CD4-positive, alpha-beta memory T cell (primary cell): ENCODE results near the gene PGBD5. TPM values are rescaled to one million over a fixed set of nuclear protein-coding genes. Genes with fewer than 3 reads are reported as not detected.

Experiments used
- CTCF ChIA-PET: fragments of 350-600 bp; sonication (Branson Sonifier 250); formaldehyde crosslinking; loops from one replicate; lab custom pipeline; 2021; ENCODE audit warnings: inconsistent platforms; ENCODE audit not compliant: partially characterized antibody; lab: Charles Lee
- POLR2A ChIA-PET: fragments of 350-600 bp; sonication (Branson Sonifier 250); formaldehyde crosslinking; loops from one replicate; lab custom pipeline; 2021; ENCODE audit not compliant: partially characterized antibody; lab: Charles Lee
- DNase-seq, 5 donors: peaks; one replicate each; pipeline versions ENCODE4 v3.0.0 to v3.0.0-alpha.2; 2020 to 2022; ENCODE audit warnings: mixed read lengths in 1 of 5
- H3K27ac ChIP-seq: one replicate; pipeline ENCODE4 v1.7.0; 2013; ENCODE audit warnings: low read depth, low read length
- H3K27me3 ChIP-seq: 2 replicates; pipeline ENCODE4 v1.7.0; 2013; ENCODE audit warnings: mild to moderate bottlenecking, low read length, moderate library complexity; ENCODE audit not compliant: insufficient read depth
- H3K36me3 ChIP-seq: 2 replicates; pipeline ENCODE4 v1.7.0; 2013; ENCODE audit warnings: mild to moderate bottlenecking, low read length, moderate library complexity; ENCODE audit not compliant: insufficient read depth
- H3K4me1 ChIP-seq: 2 replicates; pipeline ENCODE4 v1.7.0; 2013; ENCODE audit warnings: mild to moderate bottlenecking, low read length, moderate library complexity; ENCODE audit not compliant: insufficient read depth
- H3K4me3 ChIP-seq, 2 donors: one replicate each; pipeline ENCODE4 v1.7.0; 2013; ENCODE audit warnings: low read length in 2 of 2, mild to moderate bottlenecking in 1 of 2
- H3K9me3 ChIP-seq, 2 donors: one replicate each; pipeline ENCODE4 v1.7.0; 2013; ENCODE audit warnings: low read length in 2 of 2, control low read depth in 1 of 2; ENCODE audit not compliant: control insufficient read depth in 1 of 2
- H3K27ac Mint-ChIP-seq, 7 donors: one replicate each; pipeline ENCODE4 v1.8.0; 2020 to 2021; ENCODE audit warnings: mixed read lengths in 7 of 7, mild to moderate bottlenecking in 6 of 7, inconsistent platforms in 3 of 7, moderate library complexity in 3 of 7
- H3K27me3 Mint-ChIP-seq, 2 donors: one replicate each; pipeline ENCODE4 v1.8.0; 2020 to 2021; ENCODE audit warnings: mixed read lengths in 2 of 2
- H3K36me3 Mint-ChIP-seq, 2 donors: one replicate each; pipeline ENCODE4 v1.8.0; 2020 to 2021; ENCODE audit warnings: mixed read lengths in 2 of 2, inconsistent platforms in 1 of 2, mild to moderate bottlenecking in 1 of 2
- H3K4me1 Mint-ChIP-seq, 4 donors: one replicate each; pipeline ENCODE4 v1.8.0; 2020 to 2021; ENCODE audit warnings: mixed read lengths in 4 of 4, mild to moderate bottlenecking in 1 of 4
- H3K4me3 Mint-ChIP-seq, 8 donors: one replicate each; pipeline ENCODE4 v1.8.0; 2020 to 2021; ENCODE audit warnings: mixed read lengths in 8 of 8, mild to moderate bottlenecking in 7 of 8, moderate library complexity in 6 of 8, inconsistent platforms in 3 of 8
- H3K9me3 Mint-ChIP-seq, 8 donors: one replicate each; pipeline ENCODE4 v1.8.0; 2020 to 2021; ENCODE audit warnings: mixed read lengths in 8 of 8, mild to moderate bottlenecking in 5 of 8, inconsistent platforms in 3 of 8, moderate library complexity in 1 of 8
- intact Hi-C: fragments of 100-400 bp; cut with micrococcal nuclease; formaldehyde crosslinking; loops from one replicate; pipeline ENCODE4 v1.15.1; 2023
- polyA plus RNA-seq, 2 donors: library from polyadenylated mRNA; unstranded; fragments of 300-500 nt; fragmentation: Illumina TruSeq; gene quantifications; one replicate each; pipeline ENCODE4 v1.2.3, GENCODE V29; 2021
- total RNA-seq, 2 experiments: library from RNA; stranded (reverse); gene quantifications; one replicate each; pipeline ENCODE4 v1.2.3, GENCODE V29; 2021

PGBD5 gene
- total and polyA plus RNA-seq, 4 experiments from 2014 or later, result not detected

- CTCF ChIA-PET, result no interaction called here
- Histone ChIP-seq H3K4me3 (no peak overlapping the region), H3K27ac (no peak overlapping the region), H3K36me3 (peaks cover 10% of the 10 kb centered on the region), H3K27me3 (no peaks in the 10 kb centered on the region), H3K9me3 (no peaks in the 10 kb centered on the region), H3K4me1 (no peaks in the 10 kb centered on the region)
- Mint-ChIP-seq H3K4me1 (peaks cover 0 to 35% (median 4%) of the 10 kb centered on the region in 4 donors), H3K9me3 (no peaks in the 10 kb centered on the region), H3K27me3 (no peaks in the 10 kb centered on the region), H3K36me3 (peaks cover 23 to 51% of the 10 kb centered on the region in 2 donors), H3K4me3 (no peak overlapping the region), H3K27ac (peak overlapping the region in 1 of 7 donors; percentile 77)
- DNase-seq, result no peak
- intact Hi-C loops, result no loop called here
- POLR2A ChIA-PET, result no interaction called here
Observed at GRCh38 chr1:230276401-230276800, 149.7 kb downstream of the PGBD5 start.

GRCh38 chr1:230274254-230274653 is 151.9 kb downstream of the PGBD5 start:
- ChIA-PET CTCF (no interaction called here), POLR2A (no interaction called here)
- H3K4me1 ChIP-seq, result peaks cover 15% of the 10 kb centered on the region
- H3K9me3 ChIP-seq, result no peaks in the 10 kb centered on the region
- H3K4me3 Mint-ChIP-seq, result peak overlapping the region in 2 of 8 donors; percentile 37 to 62
- H3K27me3 Mint-ChIP-seq, result no peaks in the 10 kb centered on the region
- H3K9me3 Mint-ChIP-seq, result no peaks in the 10 kb centered on the region
- H3K27me3 ChIP-seq, result no peaks in the 10 kb centered on the region
- intact Hi-C loops, result no loop called here
- H3K36me3 ChIP-seq, result peaks cover 10% of the 10 kb centered on the region
- peaks cover 22 to 44% of the 10 kb centered on the region in 2 donors for H3K36me3 Mint-ChIP-seq
- H3K4me1 Mint-ChIP-seq, result peaks cover 8 to 43% (median 18%) of the 10 kb centered on the region in 4 donors
- H3K27ac Mint-ChIP-seq, result peak overlapping the region in 3 of 7 donors; percentile 51 to 66 (median 63)
- H3K4me3 ChIP-seq, result no peak overlapping the region
- no peak for DNase-seq
- no peak overlapping the region for H3K27ac ChIP-seq

- Mint-ChIP-seq H3K27me3 (no peaks in the 10 kb centered on the region), H3K27ac (peak overlapping the region in 4 of 7 donors; percentile 50 to 85 (median 61)), H3K4me1 (peaks cover 8 to 40% (median 18%) of the 10 kb centered on the region in 4 donors), H3K9me3 (no peaks in the 10 kb centered on the region), H3K4me3 (no peak overlapping the region), H3K36me3 (peaks cover 12 to 36% of the 10 kb centered on the region in 2 donors)
- intact Hi-C loops, result no loop called here
- POLR2A ChIA-PET, result no interaction called here
- H3K4me1 ChIP-seq, result peaks cover 15% of the 10 kb centered on the region
- H3K9me3 ChIP-seq, result no peaks in the 10 kb centered on the region
- H3K27ac ChIP-seq, result no peak overlapping the region
- no peak for DNase-seq
- peaks cover 10% of the 10 kb centered on the region for H3K36me3 ChIP-seq
- CTCF ChIA-PET, result no interaction called here
- H3K27me3 ChIP-seq, result no peaks in the 10 kb centered on the region
- H3K4me3 ChIP-seq, result no peak overlapping the region
Observed at GRCh38 chr1:230273141-230273710, 152.9 kb downstream of the PGBD5 start.

- Mint-ChIP-seq H3K4me1 (peaks cover 8 to 37% (median 18%) of the 10 kb centered on the region in 4 donors), H3K4me3 (no peak overlapping the region), H3K27me3 (no peaks in the 10 kb centered on the region), H3K27ac (peak overlapping the region in 4 of 7 donors; percentile 18 to 85 (median 54)), H3K36me3 (peaks cover 15 to 37% of the 10 kb centered on the region in 2 donors), H3K9me3 (no peaks in the 10 kb centered on the region)
- Histone ChIP-seq H3K27me3 (no peaks in the 10 kb centered on the region), H3K4me3 (no peak overlapping the region), H3K4me1 (peaks cover 15% of the 10 kb centered on the region), H3K27ac (no peak overlapping the region), H3K9me3 (no peaks in the 10 kb centered on the region), H3K36me3 (peaks cover 10% of the 10 kb centered on the region)
- DNase-seq, result no peak
- intact Hi-C loops, result no loop called here
- ChIA-PET POLR2A (no interaction called here), CTCF (no interaction called here)
Observed at GRCh38 chr1:230272557-230272956, 153.6 kb downstream of the PGBD5 start.

- peaks cover 8 to 31% (median 18%) of the 10 kb centered on the region in 4 donors for H3K4me1 Mint-ChIP-seq
- Histone ChIP-seq H3K4me1 (peaks cover 15% of the 10 kb centered on the region), H3K4me3 (no peak overlapping the region), H3K36me3 (peaks cover 7% of the 10 kb centered on the region), H3K27ac (no peak overlapping the region), H3K27me3 (no peaks in the 10 kb centered on the region), H3K9me3 (no peaks in the 10 kb centered on the region)
- H3K4me3 Mint-ChIP-seq, result peak overlapping the region in 2 of 8 donors; percentile 61 to 65
- ChIA-PET POLR2A (no interaction called here), CTCF (interaction anchor here (0.6 to 1.0 kb wide), 2 partner anchors 20 to 25 kb away, joined by 3 read pairs; no protein-coding TSS in a partner anchor)
- peak overlapping the region in 5 of 7 donors; percentile 9 to 71 (median 63) for H3K27ac Mint-ChIP-seq
- intact Hi-C loops, result no loop called here
- no peaks in the 10 kb centered on the region for H3K9me3 Mint-ChIP-seq
- no peak for DNase-seq
- no peaks in the 10 kb centered on the region for H3K27me3 Mint-ChIP-seq
- H3K36me3 Mint-ChIP-seq, result peaks cover 16 to 34% of the 10 kb centered on the region in 2 donors
Observed at GRCh38 chr1:230271300-230272035, 154.7 kb downstream of the PGBD5 start.

- H3K4me1 ChIP-seq, result peaks cover 15% of the 10 kb centered on the region
- H3K4me3 Mint-ChIP-seq, result peak overlapping the region; percentile 2 to 84 (median 60)
- no peaks in the 10 kb centered on the region for H3K27me3 Mint-ChIP-seq
- H3K27me3 ChIP-seq, result no peaks in the 10 kb centered on the region
- no peaks in the 10 kb centered on the region for H3K9me3 ChIP-seq
- H3K27ac ChIP-seq, result no peak overlapping the region
- H3K9me3 Mint-ChIP-seq, result no peaks in the 10 kb centered on the region
- intact Hi-C loops, result no loop called here
- H3K4me1 Mint-ChIP-seq, result peaks cover 8 to 31% (median 18%) of the 10 kb centered on the region in 4 donors
- ChIA-PET POLR2A (interaction anchor here (0.7 kb wide), 1 partner anchor 11 kb away, joined by 3 read pairs; no protein-coding TSS in a partner anchor), CTCF (interaction anchor here (1.0 kb wide), 1 partner anchor 21 kb away, joined by 3 read pairs; no protein-coding TSS in a partner anchor)
- H3K36me3 Mint-ChIP-seq, result peaks cover 16 to 30% of the 10 kb centered on the region in 2 donors
- peak overlapping the region; percentile 33 to 77 (median 69) for H3K27ac Mint-ChIP-seq
- peaks cover 4% of the 10 kb centered on the region for H3K36me3 ChIP-seq
- DNase-seq, result no peak
- H3K4me3 ChIP-seq, result no peak overlapping the region
Observed at GRCh38 chr1:230270559-230271281, 155.4 kb downstream of the PGBD5 start.
